SU-DHL-6 (cell line): Measurements from ENCODE around the gene ATRNL1.

Source experiments
- H2AFZ ChIP-seq: fragments of 200-600 bp; sonication (generic); 2 replicates; pipeline ENCODE4 v1.6.1; 2014; ENCODE audit warnings: low read depth, mild to moderate bottlenecking, moderate library complexity, mixed read lengths, antibody characterized with exemption, low read length; ENCODE audit not compliant: severe bottlenecking
- H3F3A ChIP-seq: fragments of 200-600 bp; shearing (Covaris generic); 2 replicates; pipeline ENCODE4 v1.6.0; 2016; ENCODE audit warnings: antibody characterized with exemption, mild to moderate bottlenecking; ENCODE audit not compliant: insufficient read depth
- H3K27ac ChIP-seq: fragments of 200-600 bp; sonication (generic); 2 replicates; pipeline ENCODE4 v1.5.1; 2016; ENCODE audit warnings: low read depth, mild to moderate bottlenecking, low read length, moderate library complexity, mixed read lengths
- H3K27me3 ChIP-seq: fragments of 200-600 bp; sonication (generic), shearing (Covaris generic); 2 replicates; pipeline ENCODE4 v1.6.0; 2014; ENCODE audit warnings: mild to moderate bottlenecking, low read length
- H3K36me3 ChIP-seq: fragments of 200-600 bp; sonication (generic); 2 replicates; pipeline ENCODE4 v1.6.1; 2014; ENCODE audit warnings: mild to moderate bottlenecking, low read length, mixed read lengths
- H3K4me2 ChIP-seq: fragments of 300-600, 200-600 bp; shearing (Covaris generic), sonication (generic); 2 replicates; pipeline ENCODE4 v1.6.0; 2014; ENCODE audit warnings: low read length, low read depth, mild to moderate bottlenecking; ENCODE audit not compliant: poor library complexity, severe bottlenecking
- H3K4me3 ChIP-seq: fragments of 200-600 bp; sonication (generic); 2 replicates; pipeline ENCODE4 v1.5.1; 2014; ENCODE audit warnings: antibody characterized with exemption, low read length, mild to moderate bottlenecking, mixed read lengths; ENCODE audit not compliant: insufficient read depth, poor library complexity, severe bottlenecking
- H3K79me2 ChIP-seq: fragments of 200-600 bp; sonication (generic); 2 replicates; pipeline ENCODE4 v1.6.1; 2014; ENCODE audit warnings: mild to moderate bottlenecking, low read length, moderate library complexity; ENCODE audit not compliant: insufficient read depth
- H3K9ac ChIP-seq: fragments of 200-600 bp; sonication (generic); 2 replicates; pipeline ENCODE4 v1.7.0; 2014; ENCODE audit warnings: mild to moderate bottlenecking, low read length
- H3K9me2 ChIP-seq: fragments of 200-600 bp; sonication (generic); replicated peaks from 2 replicates; pipeline ENCODE4 v1.6.1; 2014; ENCODE audit warnings: low read length; ENCODE audit not compliant: insufficient read depth
- H3K9me3 ChIP-seq: fragments of 200-600 bp; sonication (generic); 2 replicates; pipeline ENCODE4 v1.6.1; 2014; ENCODE audit warnings: low read length, mixed read lengths; ENCODE audit not compliant: insufficient read depth
- H4K20me1 ChIP-seq: fragments of 200-600 bp; sonication (generic); 2 replicates; pipeline ENCODE4 v1.6.1; 2014; ENCODE audit warnings: low read depth, mild to moderate bottlenecking, antibody characterized with exemption, low read length, moderate library complexity, mixed read lengths
- EZH2phosphoT487 ChIP-seq: fragments of 200-600 bp; sonication (generic), shearing (Covaris generic); conservative IDR thresholded peaks from 2 replicates; pipeline ENCODE4 v1.6.1; 2018; ENCODE audit warnings: mild to moderate bottlenecking, antibody characterized with exemption, low read length, moderate library complexity, mixed read lengths
- TF ChIP-seq, protein P1 (sequence below): fragments of 200-600 bp; sonication (generic); IDR thresholded peaks from one replicate; pipeline ENCODE4 v1.5.1; 2017; ENCODE audit warnings: antibody characterized with exemption, mild to moderate bottlenecking, low read length, moderate library complexity; ENCODE audit not compliant: insufficient read depth, poor library complexity, severe bottlenecking

ATRNL1 gene

DNA sequence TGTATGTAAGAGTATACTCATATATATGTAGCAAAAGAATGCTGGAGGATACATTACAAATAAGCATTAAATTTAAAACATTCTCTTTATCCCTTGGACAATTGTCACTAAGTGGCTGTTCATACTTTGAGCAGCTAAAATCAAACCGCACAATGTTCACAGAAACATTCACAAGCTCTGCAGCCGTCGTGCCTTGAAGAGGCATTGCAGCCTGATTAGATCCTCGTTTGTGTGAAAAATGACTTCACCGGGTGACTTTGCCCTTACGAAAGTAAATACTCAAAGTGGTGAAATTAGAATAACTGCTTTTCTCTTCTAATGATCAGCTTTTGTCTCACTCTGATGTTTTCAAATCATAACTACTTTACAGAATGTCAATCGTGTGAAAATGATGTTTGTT lies 860.8 kb downstream of the ATRNL1 start:
- Histone ChIP-seq H3K9me3 (no peaks in the 10 kb centered on the region), H4K20me1 (no peaks in the 10 kb centered on the region), H3F3A (no peaks in the 10 kb centered on the region), H3K4me2 (no peak overlapping the region), H3K79me2 (no peaks in the 10 kb centered on the region), H3K36me3 (no peaks in the 10 kb centered on the region), H3K4me3 (no peak overlapping the region), H3K27me3 (no peaks in the 10 kb centered on the region), H2AFZ (no peak overlapping the region), H3K9ac (no peak overlapping the region), H3K9me2 (no peaks in the 10 kb centered on the region), H3K27ac (no peak overlapping the region)
- TF ChIP-seq EZH2phosphoT487, result no peak

DNA sequence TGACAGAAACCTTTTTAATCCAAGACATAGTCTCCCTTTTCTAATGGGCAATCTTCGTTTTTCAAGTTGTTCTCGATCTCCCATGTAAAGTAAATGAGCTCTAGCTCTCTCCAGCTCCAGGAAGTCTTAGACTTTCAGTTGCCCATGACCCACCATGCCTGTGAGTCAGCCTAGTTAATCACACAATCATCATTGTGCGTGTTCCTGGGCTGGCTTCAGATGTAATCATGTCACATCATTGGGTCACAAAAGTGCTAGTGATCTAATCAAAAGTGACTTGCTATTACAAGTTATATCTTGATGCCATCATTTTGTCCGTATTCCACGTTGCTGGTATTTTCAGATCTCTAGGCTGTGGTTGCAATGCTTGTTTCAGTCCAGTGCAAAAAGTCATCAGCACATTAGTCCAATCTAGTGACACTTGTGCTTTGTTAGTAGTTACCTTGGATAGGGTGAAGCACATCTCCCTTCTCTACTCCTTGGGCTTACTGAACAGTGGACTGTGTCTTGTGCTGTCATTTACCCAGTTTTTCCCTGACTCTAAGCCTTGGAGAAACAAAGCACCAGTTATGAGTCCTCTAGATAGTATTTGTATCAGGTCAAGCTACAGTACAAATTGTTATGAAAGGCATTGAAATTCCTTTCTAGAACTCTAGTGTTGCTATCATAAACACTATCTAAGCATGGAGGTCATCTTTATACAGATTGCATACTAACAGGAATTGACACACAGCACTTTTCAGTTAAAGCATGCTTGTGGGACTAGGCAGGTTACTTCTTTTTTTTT lies 863.3 kb downstream of the ATRNL1 start:
- no peaks in the 10 kb centered on the region for H3K9me2 ChIP-seq
- no peaks in the 10 kb centered on the region for H3K79me2 ChIP-seq
- H3K9ac ChIP-seq, result no peak overlapping the region
- no peaks in the 10 kb centered on the region for H3K27me3 ChIP-seq
- H3K4me3 ChIP-seq, result no peak overlapping the region
- no peak overlapping the region for H2AFZ ChIP-seq
- TF ChIP-seq, protein P1, sequence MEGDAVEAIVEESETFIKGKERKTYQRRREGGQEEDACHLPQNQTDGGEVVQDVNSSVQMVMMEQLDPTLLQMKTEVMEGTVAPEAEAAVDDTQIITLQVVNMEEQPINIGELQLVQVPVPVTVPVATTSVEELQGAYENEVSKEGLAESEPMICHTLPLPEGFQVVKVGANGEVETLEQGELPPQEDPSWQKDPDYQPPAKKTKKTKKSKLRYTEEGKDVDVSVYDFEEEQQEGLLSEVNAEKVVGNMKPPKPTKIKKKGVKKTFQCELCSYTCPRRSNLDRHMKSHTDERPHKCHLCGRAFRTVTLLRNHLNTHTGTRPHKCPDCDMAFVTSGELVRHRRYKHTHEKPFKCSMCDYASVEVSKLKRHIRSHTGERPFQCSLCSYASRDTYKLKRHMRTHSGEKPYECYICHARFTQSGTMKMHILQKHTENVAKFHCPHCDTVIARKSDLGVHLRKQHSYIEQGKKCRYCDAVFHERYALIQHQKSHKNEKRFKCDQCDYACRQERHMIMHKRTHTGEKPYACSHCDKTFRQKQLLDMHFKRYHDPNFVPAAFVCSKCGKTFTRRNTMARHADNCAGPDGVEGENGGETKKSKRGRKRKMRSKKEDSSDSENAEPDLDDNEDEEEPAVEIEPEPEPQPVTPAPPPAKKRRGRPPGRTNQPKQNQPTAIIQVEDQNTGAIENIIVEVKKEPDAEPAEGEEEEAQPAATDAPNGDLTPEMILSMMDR, result no peak
- no peak for TF ChIP-seq EZH2phosphoT487
- no peaks in the 10 kb centered on the region for H3K36me3 ChIP-seq
- no peak overlapping the region for H3K4me2 ChIP-seq
- no peaks in the 10 kb centered on the region for H4K20me1 ChIP-seq
- no peak overlapping the region for H3K27ac ChIP-seq
- H3F3A ChIP-seq, result no peaks in the 10 kb centered on the region
- H3K9me3 ChIP-seq, result no peaks in the 10 kb centered on the region

DNA sequence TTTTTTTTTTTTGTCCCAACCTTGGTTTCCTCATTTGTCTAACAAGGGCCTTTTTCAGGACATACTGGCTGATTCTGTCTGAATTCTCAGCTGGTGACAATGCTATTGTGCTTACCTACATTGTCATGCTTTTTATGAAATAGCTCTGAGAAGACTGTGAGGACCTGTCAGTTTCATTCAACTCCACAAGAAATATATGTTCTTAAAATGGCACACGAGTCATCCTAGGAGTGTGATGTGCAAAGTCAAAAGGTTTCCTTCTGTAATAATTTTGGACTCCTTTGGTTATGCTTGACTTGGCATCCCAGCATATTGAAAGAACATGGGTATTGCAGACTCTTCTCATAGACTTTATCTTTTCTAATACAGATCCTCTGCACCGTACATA lies 863.8 kb downstream of the ATRNL1 start:
- Histone ChIP-seq H4K20me1 (no peaks in the 10 kb centered on the region), H3K4me2 (no peak overlapping the region), H3K9me3 (no peaks in the 10 kb centered on the region), H3K36me3 (no peaks in the 10 kb centered on the region), H3F3A (no peaks in the 10 kb centered on the region), H3K9me2 (no peaks in the 10 kb centered on the region), H3K4me3 (no peak overlapping the region), H3K9ac (no peak overlapping the region), H3K79me2 (no peaks in the 10 kb centered on the region), H3K27me3 (no peaks in the 10 kb centered on the region), H2AFZ (no peak overlapping the region), H3K27ac (no peak overlapping the region)
- TF ChIP-seq, protein P1, result no peak
- TF ChIP-seq EZH2phosphoT487, result no peak

DNA sequence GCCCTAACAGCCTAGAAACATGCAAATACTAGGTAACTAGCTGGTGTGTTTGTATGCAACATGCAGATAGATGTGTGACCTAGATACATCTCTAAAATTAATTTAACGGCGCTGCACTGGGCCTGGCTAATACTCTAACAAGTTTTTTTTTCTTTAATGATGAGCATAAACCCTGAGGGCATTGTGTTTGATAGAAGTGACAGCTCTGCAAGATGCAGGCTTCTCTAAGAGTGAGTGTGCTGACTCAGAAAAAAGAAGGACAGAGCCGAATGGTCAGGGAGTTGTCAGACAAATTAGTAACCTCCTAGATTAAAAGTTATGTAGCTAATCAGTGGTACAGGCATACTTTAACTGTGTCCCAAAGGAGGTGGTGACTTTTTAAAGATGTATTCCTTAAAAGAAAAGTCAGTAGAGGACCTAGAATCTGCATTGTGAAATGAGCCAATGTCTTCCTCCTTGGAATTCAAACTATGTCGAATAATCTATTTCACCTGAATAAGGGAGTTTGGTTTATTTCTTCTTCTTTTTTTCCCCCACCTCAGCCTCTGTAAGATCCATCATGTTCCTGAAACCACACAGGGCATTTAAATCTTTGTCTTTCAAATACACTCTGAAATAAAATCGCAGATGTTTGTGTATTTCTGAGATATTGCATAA lies 864.7 kb downstream of the ATRNL1 start:
- H3K9ac ChIP-seq, result no peak overlapping the region
- no peaks in the 10 kb centered on the region for H3K27me3 ChIP-seq
- H3K9me3 ChIP-seq, result no peaks in the 10 kb centered on the region
- H3K4me2 ChIP-seq, result no peak overlapping the region
- no peaks in the 10 kb centered on the region for H3F3A ChIP-seq
- H2AFZ ChIP-seq, result no peak overlapping the region
- no peaks in the 10 kb centered on the region for H3K79me2 ChIP-seq
- no peak overlapping the region for H3K4me3 ChIP-seq
- H3K36me3 ChIP-seq, result no peaks in the 10 kb centered on the region
- H4K20me1 ChIP-seq, result no peaks in the 10 kb centered on the region
- no peaks in the 10 kb centered on the region for H3K9me2 ChIP-seq
- H3K27ac ChIP-seq, result no peak overlapping the region
- TF ChIP-seq, protein P1, result no peak
- TF ChIP-seq EZH2phosphoT487, result no peak
